WTC11 (cell line): ENCODE results near the gene ZNF672. TPM values are rescaled to one million over a fixed set of nuclear protein-coding genes. Genes with fewer than 3 reads are reported as not detected.
A peak's percentile ranks its signal among the peaks of the same experiment; 100 is the strongest.
"Not testable (repeated sequence)": the region's sequence is repeated elsewhere in the genome, so short reads cannot be mapped to it uniquely, and the experiment has no call there.

Experiments used
- ATAC-seq: fragments of 200-7000 bp; cut with Tn5 transposase; 2 replicates; pipeline ENCODE4 v1.10.0; 2021; ENCODE audit warnings: mild to moderate bottlenecking, moderate library complexity
- CTCF ChIA-PET: fragments of 300-600 bp; sonication (Branson Sonifier 250); formaldehyde crosslinking; loops from one replicate; lab custom pipeline; 2021; ENCODE audit warnings: antibody characterized with exemption; lab: Charles Lee
- POLR2A ChIA-PET: fragments of 350-600 bp; sonication (Branson Sonifier 250); formaldehyde crosslinking; loops from one replicate; lab custom pipeline; 2021; ENCODE audit warnings: antibody characterized with exemption; lab: Charles Lee
- DNase-seq: peaks from one replicate; pipeline ENCODE4 v3.0.0; 2021; ENCODE audit warnings: low spot score
- H3K27ac Mint-ChIP-seq: 2 replicates; pipeline ENCODE4 v1.8.0; 2021; ENCODE audit warnings: mixed read lengths
- H3K27me3 Mint-ChIP-seq: 2 replicates; pipeline ENCODE4 v1.8.0; 2021; ENCODE audit warnings: low read depth, mild to moderate bottlenecking, moderate library complexity, mixed read lengths
- H3K36me3 Mint-ChIP-seq: 2 replicates; pipeline ENCODE4 v1.8.0; 2021; ENCODE audit warnings: mixed read lengths
- H3K4me1 Mint-ChIP-seq: 2 replicates; pipeline ENCODE4 v1.8.0; 2022; ENCODE audit warnings: mixed read lengths
- H3K4me3 Mint-ChIP-seq: 2 replicates; pipeline ENCODE4 v1.8.0; 2021; ENCODE audit warnings: mild to moderate bottlenecking, moderate library complexity, mixed read lengths
- H3K9me3 Mint-ChIP-seq: 2 replicates; pipeline ENCODE4 v1.8.0; 2021; ENCODE audit warnings: mixed read lengths
- ATF3 ChIP-seq: sonication (generic); formaldehyde crosslinking; conservative IDR thresholded peaks from 2 replicates; pipeline ENCODE4 v1.8.1; 2022; ENCODE audit warnings: mild to moderate bottlenecking, missing genetic modification reagents
- CDX4 ChIP-seq: fragments of 250-450 bp; sonication (Bioruptor Pico); IDR thresholded peaks from 2 replicates; pipeline ENCODE4 v1.9.0; 2021; ENCODE audit warnings: moderate library complexity, mild to moderate bottlenecking, inconsistent platforms, borderline replicate concordance
- CREB1 ChIP-seq: sonication (generic); formaldehyde crosslinking; IDR thresholded peaks from 2 replicates; pipeline ENCODE4 v1.8.0; 2023; ENCODE audit warnings: mild to moderate bottlenecking, missing genetic modification reagents
- CTCF ChIP-seq: fragments of 200-600 bp; IDR thresholded peaks from 2 replicates; pipeline ENCODE4 v1.8.0; 2022; ENCODE audit warnings: antibody characterized with exemption
- E2F4 ChIP-seq: sonication (generic); formaldehyde crosslinking; IDR thresholded peaks from 2 replicates; pipeline ENCODE4 v1.8.1; 2022; ENCODE audit warnings: low read depth, mild to moderate bottlenecking, moderate library complexity, missing genetic modification reagents, borderline replicate concordance
- HMGXB4 ChIP-seq: sonication (generic); formaldehyde crosslinking; IDR thresholded peaks from 2 replicates; pipeline ENCODE4 v1.8.1; 2023; ENCODE audit warnings: mild to moderate bottlenecking, moderate library complexity, missing genetic modification reagents
- JAZF1 ChIP-seq: fragments of 250-450 bp; sonication (Bioruptor Pico); IDR thresholded peaks from 2 replicates; pipeline ENCODE4 v1.9.0; 2021; ENCODE audit warnings: moderate library complexity, mild to moderate bottlenecking, inconsistent platforms
- KAT7 ChIP-seq: sonication (generic); formaldehyde crosslinking; IDR thresholded peaks from 2 replicates; pipeline ENCODE4 v1.8.1; 2023; ENCODE audit warnings: missing genetic modification reagents, mild to moderate bottlenecking, borderline replicate concordance
- MLX ChIP-seq: sonication (generic); formaldehyde crosslinking; IDR thresholded peaks from 2 replicates; pipeline ENCODE4 v1.8.1; 2023; ENCODE audit warnings: mild to moderate bottlenecking, missing genetic modification reagents, moderate library complexity
- MXD4 ChIP-seq: fragments of 250-450 bp; sonication (Bioruptor Pico); IDR thresholded peaks from 2 replicates; pipeline ENCODE4 v1.8.0; 2021; ENCODE audit warnings: mild to moderate bottlenecking, moderate library complexity, borderline replicate concordance
- MYBL2 ChIP-seq: sonication (generic); formaldehyde crosslinking; IDR thresholded peaks from 2 replicates; pipeline ENCODE4 v1.8.1; 2023; ENCODE audit warnings: mild to moderate bottlenecking, moderate library complexity, missing genetic modification reagents
- RELA ChIP-seq: sonication (generic); formaldehyde crosslinking; IDR thresholded peaks from 2 replicates; pipeline ENCODE4 v1.8.1; 2022; ENCODE audit warnings: missing genetic modification reagents, mild to moderate bottlenecking, borderline replicate concordance
- SP1 ChIP-seq: sonication (generic); formaldehyde crosslinking; conservative IDR thresholded peaks from 2 replicates; pipeline ENCODE4 v1.8.1; 2022; ENCODE audit warnings: missing genetic modification reagents
- ZBTB43 ChIP-seq: sonication (generic); formaldehyde crosslinking; IDR thresholded peaks from 2 replicates; pipeline ENCODE4 v1.8.1; 2023; ENCODE audit warnings: mild to moderate bottlenecking, missing genetic modification reagents
- ZNF232 ChIP-seq: sonication (generic); formaldehyde crosslinking; IDR thresholded peaks from 2 replicates; pipeline ENCODE4 v1.8.0; 2022; ENCODE audit warnings: mild to moderate bottlenecking, missing genetic modification reagents
- ZSCAN18 ChIP-seq: fragments of 250-450 bp; sonication (Bioruptor Pico); IDR thresholded peaks from 2 replicates; pipeline ENCODE4 v2.1.2; 2022; ENCODE audit warnings: mild to moderate bottlenecking, moderate library complexity
- total RNA-seq: library from RNA; stranded (reverse); gene quantifications from 3 replicates; pipeline ENCODE4 v1.2.3, GENCODE V29; 2021

ZNF672 gene
- total RNA-seq, 1 experiment from 2014 or later: 37.9 TPM

GRCh38 chr1:248825909-248826760 lies 11.9 kb upstream of the ZNF672 start, which contains the start of gene SH3BP5L (continued):
- peak; percentile 66; the same call in 1 of the 2 replicates for TF ChIP-seq ZBTB43 (CRISPR knock-in tag)
- no peak for TF ChIP-seq ATF3 (CRISPR knock-in tag)

- peaks cover 5% of the 10 kb centered on the region for H3K9me3 Mint-ChIP-seq
- H3K27ac Mint-ChIP-seq: no peak overlapping the region
- CTCF ChIA-PET: interaction anchor here (5.2 kb wide), 1 partner anchor 10 kb away, joined by 53 read pairs; the partner anchor contains the start of gene ZNF672
- TF ChIP-seq KAT7 (CRISPR knock-in tag) (no peak), ATF3 (CRISPR knock-in tag) (no peak), MXD4 (CRISPR knock-in tag) (no peak), RELA (CRISPR knock-in tag) (no peak), MLX (CRISPR knock-in tag) (no peak), E2F4 (CRISPR knock-in tag) (no peak), ZNF232 (CRISPR knock-in tag) (no peak)
- TF ChIP-seq, all 79 proteins: peak for 0
- H3K4me3 Mint-ChIP-seq: no peak overlapping the region
- peaks cover 9% of the 10 kb centered on the region; the same call in 1 of the 2 replicates for H3K36me3 Mint-ChIP-seq
- POLR2A ChIA-PET: interaction anchor here (2.1 kb wide), 1 partner anchor 9 kb away, joined by 5 read pairs; the partner anchor contains the start of gene ZNF672
- ATAC-seq: no peak
- H3K4me1 Mint-ChIP-seq: peaks cover 16% of the 10 kb centered on the region
- no peak for DNase-seq
- no peaks in the 10 kb centered on the region; the same call in none of the 2 replicates for H3K27me3 Mint-ChIP-seq
Observed at GRCh38 chr1:248828845-248829244, 9.2 kb upstream of the ZNF672 start.

- H3K36me3 Mint-ChIP-seq, ATAC-seq, POLR2A ChIA-PET, H3K27ac Mint-ChIP-seq, H3K4me3 Mint-ChIP-seq, CTCF ChIA-PET, H3K4me1 Mint-ChIP-seq, H3K27me3 Mint-ChIP-seq, DNase-seq, H3K9me3 Mint-ChIP-seq: not testable (repeated sequence)
Observed at GRCh38 chr1:248830718-248831017, 7.4 kb upstream of the ZNF672 start.

GRCh38 chr1:248831842-248832241 lies 6.2 kb upstream of the ZNF672 start:
- Mint-ChIP-seq H3K9me3 (peaks cover 5% of the 10 kb centered on the region), H3K4me3 (no peak overlapping the region), H3K36me3 (no peaks in the 10 kb centered on the region)
- DNase-seq: no peak
- POLR2A ChIA-PET: no interaction called here
- no peak for ATAC-seq
- TF ChIP-seq ZSCAN18 (CRISPR knock-in tag): no peak
- no peak for TF ChIP-seq CREB1 (CRISPR knock-in tag)
- no peak for TF ChIP-seq KAT7 (CRISPR knock-in tag)
- TF ChIP-seq JAZF1 (CRISPR knock-in tag): no peak
- TF ChIP-seq ZNF232 (CRISPR knock-in tag): no peak
- no peak for TF ChIP-seq CDX4 (CRISPR knock-in tag)
- TF ChIP-seq CTCF: no peak
- TF ChIP-seq MYBL2 (CRISPR knock-in tag): no peak
- no peak for TF ChIP-seq HMGXB4
- no peak for TF ChIP-seq SP1
- TF ChIP-seq, all 79 proteins: peak for 0
- CTCF ChIA-PET: no interaction called here
- peaks cover 4% of the 10 kb centered on the region for H3K4me1 Mint-ChIP-seq
- no peak overlapping the region for H3K27ac Mint-ChIP-seq
- H3K27me3 Mint-ChIP-seq: no peaks in the 10 kb centered on the region; the same call in none of the 2 replicates
